H9 (cell line): ENCODE measurements around the gene ZNF431. TPM values are rescaled to one million over a fixed set of nuclear protein-coding genes. Genes with fewer than 3 reads are reported as not detected.

Source experiments
- DNase-seq: peaks from one replicate; pipeline ENCODE4 v3.0.0-alpha.2; 2017
- H2AFZ ChIP-seq: one replicate; pipeline ENCODE4 v1.6.1; 2013; ENCODE audit warnings: mild to moderate bottlenecking, low read length, control low read depth, moderate library complexity
- H2AK5ac ChIP-seq: 2 replicates; pipeline ENCODE4 v1.6.1; 2013; ENCODE audit warnings: low read length, control low read depth, mixed read lengths; ENCODE audit not compliant: insufficient read length
- H2BK120ac ChIP-seq: one replicate; pipeline ENCODE4 v1.6.1; 2013; ENCODE audit warnings: low read depth, mild to moderate bottlenecking, low read length, control low read depth, inconsistent platforms; ENCODE audit not compliant: poor library complexity, severe bottlenecking
- H2BK12ac ChIP-seq: 2 replicates; pipeline ENCODE4 v1.6.1; 2013; ENCODE audit warnings: low read length, control low read depth, mixed read lengths, low read depth; ENCODE audit not compliant: insufficient read length
- H2BK15ac ChIP-seq: 2 replicates; pipeline ENCODE4 v1.6.1; 2013; ENCODE audit warnings: low read depth, low read length, control low read depth
- H2BK20ac ChIP-seq: one replicate; pipeline ENCODE4 v1.6.1; 2013; ENCODE audit warnings: low read depth, mild to moderate bottlenecking, low read length, control low read depth, inconsistent platforms; ENCODE audit not compliant: poor library complexity, severe bottlenecking
- H2BK5ac ChIP-seq: 2 replicates; pipeline ENCODE4 v1.6.1; 2013; ENCODE audit warnings: low read length, control low read depth, mixed read lengths; ENCODE audit not compliant: insufficient read length
- H3K14ac ChIP-seq: 2 replicates; pipeline ENCODE4 v1.6.1; 2013; ENCODE audit warnings: low read length, control low read depth; ENCODE audit not compliant: insufficient read depth
- H3K18ac ChIP-seq: 2 replicates; pipeline ENCODE4 v1.6.1; 2013; ENCODE audit warnings: low read depth, mild to moderate bottlenecking, mixed read lengths, low read length, control low read depth; ENCODE audit not compliant: insufficient read length
- H3K23ac ChIP-seq: 2 replicates; pipeline ENCODE4 v1.6.1; 2013; ENCODE audit warnings: low read length, control low read depth, mixed read lengths, low read depth; ENCODE audit not compliant: insufficient read length
- H3K23me2 ChIP-seq: 2 replicates; pipeline ENCODE4 v1.6.1; 2013; ENCODE audit warnings: low read depth, mild to moderate bottlenecking, mixed read lengths, low read length, control low read depth; ENCODE audit not compliant: insufficient read length, poor library complexity, severe bottlenecking
- H3K27ac ChIP-seq: 2 replicates; pipeline ENCODE4 v1.5.1; 2013; ENCODE audit warnings: low read length, control low read depth, mixed read lengths, low read depth; ENCODE audit not compliant: insufficient read length
- H3K27me3 ChIP-seq: 2 replicates; pipeline ENCODE4 v1.6.1; 2013; ENCODE audit warnings: low read length, control low read depth, inconsistent platforms; ENCODE audit not compliant: insufficient read depth
- H3K4ac ChIP-seq: 2 replicates; pipeline ENCODE4 v1.6.1; 2013; ENCODE audit warnings: low read depth, mild to moderate bottlenecking, control low read depth, inconsistent platforms, low read length, moderate library complexity
- H3K4me1 ChIP-seq: 2 replicates; pipeline ENCODE4 v1.6.1; 2013; ENCODE audit warnings: low read length, control low read depth, inconsistent platforms; ENCODE audit not compliant: insufficient read depth
- H3K4me2 ChIP-seq: 2 replicates; pipeline ENCODE4 v1.6.1; 2013; ENCODE audit warnings: low read length, control low read depth, mixed read lengths; ENCODE audit not compliant: insufficient read length, insufficient read depth
- H3K56ac ChIP-seq: 2 replicates; pipeline ENCODE4 v1.6.1; 2013; ENCODE audit warnings: low read depth, mild to moderate bottlenecking, mixed read lengths, low read length, control low read depth; ENCODE audit not compliant: insufficient read length
- H3K79me1 ChIP-seq: 2 replicates; pipeline ENCODE4 v1.6.1; 2013; ENCODE audit warnings: low read depth, mild to moderate bottlenecking, moderate library complexity, low read length, control low read depth, inconsistent platforms; ENCODE audit not compliant: insufficient read depth, poor library complexity, severe bottlenecking
- H3K79me2 ChIP-seq: 2 replicates; pipeline ENCODE4 v1.6.1; 2013; ENCODE audit warnings: low read length, control low read depth, inconsistent platforms; ENCODE audit not compliant: insufficient read depth
- H3K9ac ChIP-seq: 2 replicates; pipeline ENCODE4 v1.6.1; 2013; ENCODE audit warnings: low read length, control low read depth, mixed read lengths; ENCODE audit not compliant: insufficient read length; ENCODE audit errors: extremely low read depth
- H3K9me3 ChIP-seq: one replicate; pipeline ENCODE4 v1.6.1; 2013; ENCODE audit warnings: low read depth, low read length, inconsistent platforms; ENCODE audit not compliant: control insufficient read depth
- H3T11ph ChIP-seq: one replicate; pipeline ENCODE4 v1.6.1; 2013; ENCODE audit warnings: mild to moderate bottlenecking, low read length, control low read depth, inconsistent platforms
- H4K20me1 ChIP-seq: one replicate; pipeline ENCODE4 v1.6.1; 2013; ENCODE audit not compliant: control insufficient read depth, insufficient read length, insufficient read depth
- H4K5ac ChIP-seq: 2 replicates; pipeline ENCODE4 v1.6.1; 2013; ENCODE audit warnings: low read depth, mild to moderate bottlenecking, mixed read lengths, low read length, control low read depth; ENCODE audit not compliant: insufficient read length
- H4K8ac ChIP-seq: replicated peaks from 2 replicates; pipeline ENCODE4 v1.6.1; 2013; ENCODE audit warnings: low read length, control low read depth, mixed read lengths, low read depth; ENCODE audit not compliant: insufficient read length
- H4K91ac ChIP-seq: 2 replicates; pipeline ENCODE4 v1.6.1; 2013; ENCODE audit warnings: low read depth, mild to moderate bottlenecking, moderate library complexity, mixed read lengths, low read length, control low read depth; ENCODE audit not compliant: insufficient read length
- H3K27ac Mint-ChIP-seq, 3 experiments: 2 replicates in 2 of 3; 3 replicates in 1 of 3; pipeline ENCODE4 v1.8.0; 2020 to 2021; ENCODE audit warnings: mixed read lengths in 3 of 3, mild to moderate bottlenecking in 1 of 3, moderate library complexity in 1 of 3
- H3K27me3 Mint-ChIP-seq: 2 replicates; pipeline ENCODE4 v1.8.0; 2021; ENCODE audit warnings: low read depth, mild to moderate bottlenecking, moderate library complexity, mixed read lengths
- H3K36me3 Mint-ChIP-seq, 3 experiments: 2 replicates in 2 of 3; 3 replicates in 1 of 3; pipeline ENCODE4 v1.8.0; 2020 to 2021; ENCODE audit warnings: low read depth in 3 of 3, mixed read lengths in 3 of 3; ENCODE audit not compliant: insufficient read depth in 1 of 3
- H3K4me1 Mint-ChIP-seq, 2 experiments: 2 replicates each; pipeline ENCODE4 v1.8.0; 2020; ENCODE audit warnings: mixed read lengths in 2 of 2
- H3K4me3 Mint-ChIP-seq, 2 experiments: 2 replicates in 1 of 2; 3 replicates in 1 of 2; pipeline ENCODE4 v1.8.0; 2020 to 2021; ENCODE audit warnings: mild to moderate bottlenecking in 2 of 2, mixed read lengths in 2 of 2, moderate library complexity in 1 of 2
- H3K9me3 Mint-ChIP-seq, 2 experiments: 2 replicates in 1 of 2; 3 replicates in 1 of 2; pipeline ENCODE4 v1.8.0; 2020; ENCODE audit warnings: mild to moderate bottlenecking in 2 of 2, mixed read lengths in 2 of 2, moderate library complexity in 1 of 2
- WGBS: extraction: QIAGEN DNeasy Blood & Tissue Kit; methylation state at CpG from one replicate; pipeline ENCODE4 v1.1.7; 2013; ENCODE audit warnings: missing lambda C conversion rate, low lambda C conversion rate, mixed read lengths; ENCODE audit not compliant: insufficient read length; ENCODE audit errors: extremely low coverage; 5-methylcytosine and 5-hydroxymethylcytosine counted together
- total RNA-seq: library from RNA; stranded (reverse); gene quantifications from 2 replicates; pipeline ENCODE4 v1.2.1, GENCODE V29; 2021
- TF ChIP-seq, protein P1 (sequence below): fragments of 200-600 bp; sonication (generic); conservative IDR thresholded peaks from 3 replicates; pipeline ENCODE4 v1.8.0; 2021; ENCODE audit warnings: antibody characterized with exemption, mild to moderate bottlenecking

The ZNF431 gene
- total RNA-seq, 1 experiment from 2014 or later = 47.4 TPM

DNA sequence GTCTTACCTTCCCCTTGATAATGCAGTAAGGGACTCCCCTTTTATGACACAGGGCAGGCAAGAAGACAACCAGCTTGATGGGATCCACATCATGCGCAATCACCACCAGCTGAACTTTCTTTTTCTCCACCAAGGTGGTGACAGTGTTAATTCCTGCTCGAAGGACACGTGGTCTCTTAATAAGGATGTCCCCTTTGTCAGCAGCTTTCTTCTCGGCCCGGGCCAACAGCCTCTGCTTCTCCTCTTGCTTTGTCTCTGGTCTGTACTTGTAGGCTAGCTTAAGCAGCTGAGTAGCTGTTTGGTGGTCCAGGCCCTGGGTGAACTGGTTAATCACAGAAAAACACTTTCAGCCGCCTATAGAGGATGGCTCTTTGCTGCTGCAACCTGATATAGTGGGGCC, 8.0 kb downstream of the ZNF431 start:
- H3K79me1 ChIP-seq = peaks cover 2% of the 10 kb centered on the region
- WGBS = no CpG with 5 or more reads among the region's 6 CpGs
- no peaks in the 10 kb centered on the region for H4K20me1 ChIP-seq
- no peak overlapping the region for H4K5ac ChIP-seq
- H2BK120ac ChIP-seq = no peak overlapping the region
- no peak overlapping the region for H3K9ac ChIP-seq
- Mint-ChIP-seq H3K9me3 (peaks cover 39 to 48% of the 10 kb centered on the region in 2 experiments; a peak in 4 of 5 replicates), H3K4me3 (no peak overlapping the region; a peak in 1 of 5 replicates), H3K27ac (no peak overlapping the region; a peak in 1 of 7 replicates), H3K4me1 (peaks cover 7 to 9% of the 10 kb centered on the region in 2 experiments), H3K27me3 (no peaks in the 10 kb centered on the region), H3K36me3 (peaks cover 92 to 94% (median 92%) of the 10 kb centered on the region in 3 experiments)
- no peak overlapping the region for H3K4me2 ChIP-seq
- no peak overlapping the region for H3K4ac ChIP-seq
- H3K9me3 ChIP-seq = peaks cover 16% of the 10 kb centered on the region
- no peak overlapping the region for H4K91ac ChIP-seq
- no peak overlapping the region for H2BK15ac ChIP-seq
- no peak overlapping the region for H2BK5ac ChIP-seq
- no peaks in the 10 kb centered on the region for H3K4me1 ChIP-seq
- TF ChIP-seq, protein P1, sequence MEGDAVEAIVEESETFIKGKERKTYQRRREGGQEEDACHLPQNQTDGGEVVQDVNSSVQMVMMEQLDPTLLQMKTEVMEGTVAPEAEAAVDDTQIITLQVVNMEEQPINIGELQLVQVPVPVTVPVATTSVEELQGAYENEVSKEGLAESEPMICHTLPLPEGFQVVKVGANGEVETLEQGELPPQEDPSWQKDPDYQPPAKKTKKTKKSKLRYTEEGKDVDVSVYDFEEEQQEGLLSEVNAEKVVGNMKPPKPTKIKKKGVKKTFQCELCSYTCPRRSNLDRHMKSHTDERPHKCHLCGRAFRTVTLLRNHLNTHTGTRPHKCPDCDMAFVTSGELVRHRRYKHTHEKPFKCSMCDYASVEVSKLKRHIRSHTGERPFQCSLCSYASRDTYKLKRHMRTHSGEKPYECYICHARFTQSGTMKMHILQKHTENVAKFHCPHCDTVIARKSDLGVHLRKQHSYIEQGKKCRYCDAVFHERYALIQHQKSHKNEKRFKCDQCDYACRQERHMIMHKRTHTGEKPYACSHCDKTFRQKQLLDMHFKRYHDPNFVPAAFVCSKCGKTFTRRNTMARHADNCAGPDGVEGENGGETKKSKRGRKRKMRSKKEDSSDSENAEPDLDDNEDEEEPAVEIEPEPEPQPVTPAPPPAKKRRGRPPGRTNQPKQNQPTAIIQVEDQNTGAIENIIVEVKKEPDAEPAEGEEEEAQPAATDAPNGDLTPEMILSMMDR = no peak
- H2BK20ac ChIP-seq = no peak overlapping the region
- H3K18ac ChIP-seq = no peak overlapping the region
- H2AK5ac ChIP-seq = no peak overlapping the region
- no peaks in the 10 kb centered on the region for H3K27me3 ChIP-seq
- H3K23ac ChIP-seq = no peak overlapping the region
- no peak overlapping the region for H2AFZ ChIP-seq
- H3T11ph ChIP-seq = no peak overlapping the region
- H3K79me2 ChIP-seq = peaks cover 1% of the 10 kb centered on the region; the same call in 1 of the 2 replicates
- no peak overlapping the region for H3K56ac ChIP-seq
- no peak overlapping the region for H3K14ac ChIP-seq
- H4K8ac ChIP-seq = no peak overlapping the region
- no peak overlapping the region for H2BK12ac ChIP-seq
- H3K27ac ChIP-seq = no peak overlapping the region
- DNase-seq = no peak
- no peaks in the 10 kb centered on the region for H3K23me2 ChIP-seq
